ENCODE results near the gene BFSP2.

The BFSP2 gene

GRCh38 chr3:133424937-133425869 lies 25.3 kb downstream of the BFSP2 start:
- no peak for DNase-seq

- no peak for DNase-seq
These were observed 26.0 kb downstream of the BFSP2 start for GRCh38 chr3:133425898-133426297.

- DNase-seq, result no peak
These were observed 26.9 kb downstream of the BFSP2 start for GRCh38 chr3:133426721-133427120.

GRCh38 chr3:133428552-133428951 lies 28.7 kb downstream of the BFSP2 start:
- DNase-seq, result no peak

- no peak for DNase-seq
These were observed 29.2 kb downstream of the BFSP2 start for GRCh38 chr3:133429063-133429462.

DNA sequence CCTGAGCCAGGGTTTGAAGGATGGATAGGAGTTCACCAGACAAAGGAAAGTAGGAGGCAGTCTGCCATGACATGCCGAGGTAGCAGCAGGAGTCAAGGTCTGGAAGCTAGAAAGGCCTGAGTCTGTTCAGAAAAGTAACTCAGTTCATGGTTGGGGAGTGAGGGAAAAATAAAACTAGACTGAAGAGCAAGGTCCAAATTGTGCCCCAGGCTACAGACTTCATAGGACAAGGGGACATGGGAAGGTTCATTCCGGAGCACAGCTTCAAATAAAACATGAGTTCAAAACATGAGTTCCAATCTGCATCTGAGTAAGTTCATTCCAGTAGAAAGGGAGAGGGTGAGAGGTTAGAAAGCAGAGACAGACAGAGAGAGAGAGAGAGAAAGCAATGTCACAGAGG lies 39.7 kb downstream of the BFSP2 start:
- no peak for DNase-seq

- DNase-seq, result no peak
These were observed 40.8 kb downstream of the BFSP2 start for GRCh38 chr3:133440652-133441051.

DNA sequence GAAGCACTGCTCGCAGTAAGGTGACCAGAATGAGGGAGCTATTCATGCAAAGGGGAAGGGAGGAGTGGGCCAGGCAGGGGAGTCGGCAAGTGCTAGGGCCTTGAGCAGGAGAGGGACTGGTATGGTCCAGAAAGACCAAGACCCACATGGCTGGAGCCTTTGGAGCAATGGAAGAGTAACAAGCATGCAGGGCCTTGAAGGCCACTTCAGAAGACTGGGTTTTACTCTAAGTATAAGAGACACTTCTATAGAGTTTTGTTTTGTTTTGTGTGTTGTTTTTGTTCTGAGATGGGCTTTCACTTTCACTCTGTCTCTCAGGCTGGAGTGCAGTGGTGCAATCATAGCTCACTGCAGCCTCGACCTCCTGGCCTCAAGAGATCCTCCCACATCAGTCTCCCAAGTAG lies 42.0 kb downstream of the BFSP2 start:
- no peak for DNase-seq

DNA sequence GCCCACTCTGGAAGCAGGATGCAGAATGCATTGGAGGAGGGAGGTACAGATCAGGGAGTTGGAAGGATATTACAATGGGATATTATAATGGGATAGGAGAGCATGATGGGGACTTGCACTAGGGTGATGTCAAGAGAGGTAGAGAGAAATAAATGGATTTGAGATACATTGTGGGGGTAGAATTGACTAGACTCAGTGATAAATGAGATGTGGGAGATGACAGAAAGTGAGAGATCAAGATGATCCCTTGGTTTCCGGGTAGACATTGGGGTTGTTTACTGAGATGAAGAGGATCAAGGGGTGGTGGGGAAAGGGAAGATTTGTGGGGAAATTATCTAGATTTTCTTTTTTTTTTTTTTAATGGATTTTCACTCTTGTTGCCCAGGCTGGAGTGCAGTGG lies 42.7 kb downstream of the BFSP2 start:
- no peak for DNase-seq

- no peak for DNase-seq
These were observed 44.0 kb downstream of the BFSP2 start for GRCh38 chr3:133443649-133444422.

- DNase-seq, result no peak
These were observed 44.5 kb downstream of the BFSP2 start for GRCh38 chr3:133444423-133444774.

- no peak for DNase-seq
These were observed 45.3 kb downstream of the BFSP2 start for GRCh38 chr3:133445108-133445507.

DNA sequence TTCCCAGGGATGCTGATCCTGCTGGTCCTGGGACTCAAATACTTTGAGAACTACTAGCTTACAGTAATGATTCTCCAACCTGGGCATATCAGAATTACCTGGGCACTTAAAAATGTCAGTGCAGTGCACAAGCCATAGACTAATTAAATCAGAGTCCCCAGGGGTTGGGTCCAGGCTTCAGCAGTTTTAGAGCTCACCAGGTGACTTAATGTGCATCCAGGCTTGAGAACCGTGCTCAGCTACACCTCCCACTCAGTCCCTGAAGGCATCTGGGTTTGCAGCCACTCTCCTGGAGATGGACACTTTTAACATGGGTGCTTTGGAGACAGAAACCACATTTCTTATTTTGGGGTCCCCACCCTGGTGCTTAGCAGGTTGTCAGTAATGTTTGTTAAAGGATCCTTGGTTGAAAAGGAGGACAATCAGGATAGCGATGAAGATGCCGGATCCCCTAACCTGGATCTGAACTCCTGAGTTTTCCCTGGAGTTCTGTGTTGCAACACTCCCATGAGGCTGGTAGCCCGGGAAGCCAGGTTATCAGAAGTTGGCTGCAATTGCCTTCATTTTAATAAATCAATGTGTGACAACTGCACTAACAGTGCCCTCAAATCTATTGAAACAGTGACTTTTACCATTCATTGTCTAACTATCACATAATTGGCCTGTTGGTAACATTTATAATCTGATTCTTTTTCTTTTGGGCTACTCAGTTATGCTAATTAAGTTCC lies 48.1 kb downstream of the BFSP2 start:
- no peak for DNase-seq

DNA sequence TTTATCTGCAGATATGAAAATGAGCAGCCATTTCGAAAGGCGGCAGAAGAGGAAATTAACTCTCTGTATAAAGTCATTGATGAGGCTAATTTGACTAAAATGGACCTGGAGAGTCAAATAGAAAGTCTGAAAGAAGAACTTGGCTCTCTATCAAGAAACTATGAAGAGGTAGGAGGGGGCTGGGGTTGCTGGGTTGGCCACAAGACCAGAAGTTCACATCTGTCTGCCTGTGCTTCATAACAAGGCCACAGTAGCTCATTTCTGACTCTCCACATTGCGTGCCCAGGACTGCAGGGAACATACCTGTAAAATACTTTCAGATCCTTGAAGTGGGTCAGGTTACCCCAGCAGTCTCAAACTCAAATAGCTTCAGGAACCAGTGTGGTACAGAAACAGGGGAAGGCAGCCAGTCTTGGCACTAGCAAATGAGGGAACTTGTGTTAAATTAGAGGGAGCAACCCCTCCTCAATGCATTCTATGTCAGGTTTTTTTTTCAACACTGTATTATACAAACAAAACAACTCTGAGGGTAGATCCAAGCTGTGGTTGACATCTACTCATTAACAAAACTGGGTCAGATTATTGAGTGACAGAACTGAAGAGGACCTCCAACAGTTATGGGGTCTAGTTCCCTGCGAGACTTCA lies 48.7 kb downstream of the BFSP2 start:
- DNase-seq, result peak; percentile 64

DNA sequence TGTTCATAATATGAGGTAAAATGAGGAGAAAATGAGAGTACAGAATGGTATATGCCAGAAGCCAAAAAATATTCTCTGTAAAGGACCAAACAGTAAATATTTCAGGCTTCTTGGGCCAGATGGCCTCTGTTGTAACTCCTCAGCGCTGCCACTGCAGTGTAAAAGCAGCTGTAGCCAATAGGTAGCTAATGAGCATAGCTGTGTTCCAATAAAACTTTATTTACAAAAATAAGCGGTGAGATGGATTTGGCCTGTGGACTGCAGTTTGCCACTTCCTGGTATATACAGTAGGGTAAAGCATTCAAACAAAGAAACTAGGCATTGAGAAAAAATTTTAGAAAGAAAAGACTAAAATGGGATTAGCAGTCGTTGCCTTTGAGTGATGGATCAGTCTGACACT lies 51.5 kb downstream of the BFSP2 start:
- DNase-seq, result no peak

GRCh38 chr3:133452641-133453319 lies 52.9 kb downstream of the BFSP2 start:
- no peak for DNase-seq

DNA sequence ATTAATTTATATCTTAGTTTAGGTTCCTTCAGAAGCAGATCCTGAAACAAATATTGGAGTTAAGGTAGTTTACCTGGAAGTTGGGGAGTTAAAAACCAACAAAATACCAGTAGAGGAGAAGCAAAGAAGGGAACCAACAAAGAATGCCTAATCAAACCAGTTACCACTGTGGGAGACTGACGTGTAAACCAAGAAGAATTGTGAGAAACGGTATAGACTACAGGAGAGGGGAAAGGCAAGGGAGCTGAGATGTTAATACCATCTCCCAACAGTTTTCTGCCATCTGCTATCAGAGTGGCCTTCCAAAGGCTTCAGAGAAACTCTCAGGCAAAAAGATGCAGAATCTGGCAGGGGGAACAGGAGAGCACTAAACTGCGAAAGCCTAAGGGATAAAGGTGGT lies 53.5 kb downstream of the BFSP2 start:
- no peak for DNase-seq

GRCh38 chr3:133455281-133455680 lies 55.4 kb downstream of the BFSP2 start:
- no peak for DNase-seq

GRCh38 chr3:133455960-133456359 lies 56.1 kb downstream of the BFSP2 start:
- no peak for DNase-seq

DNA sequence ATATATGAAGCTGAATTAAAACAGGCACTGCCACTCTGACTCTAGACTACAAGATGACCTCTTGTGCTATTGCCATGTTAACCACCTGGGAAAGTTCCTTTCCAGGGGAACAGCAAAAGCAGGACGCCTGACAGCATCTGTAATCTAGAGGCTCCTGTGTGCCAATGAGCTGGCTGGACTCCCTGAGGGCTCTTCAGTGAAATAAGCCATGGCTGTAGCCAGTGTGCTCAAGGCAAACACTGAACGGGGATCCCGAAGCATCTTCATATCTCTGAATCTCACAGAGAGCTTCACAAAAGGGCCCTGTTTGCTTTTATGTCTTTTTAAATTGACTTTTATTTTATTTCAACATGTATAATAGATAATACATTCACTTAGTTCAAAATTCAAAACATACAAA lies 57.2 kb downstream of the BFSP2 start:
- DNase-seq, result no peak

DNA sequence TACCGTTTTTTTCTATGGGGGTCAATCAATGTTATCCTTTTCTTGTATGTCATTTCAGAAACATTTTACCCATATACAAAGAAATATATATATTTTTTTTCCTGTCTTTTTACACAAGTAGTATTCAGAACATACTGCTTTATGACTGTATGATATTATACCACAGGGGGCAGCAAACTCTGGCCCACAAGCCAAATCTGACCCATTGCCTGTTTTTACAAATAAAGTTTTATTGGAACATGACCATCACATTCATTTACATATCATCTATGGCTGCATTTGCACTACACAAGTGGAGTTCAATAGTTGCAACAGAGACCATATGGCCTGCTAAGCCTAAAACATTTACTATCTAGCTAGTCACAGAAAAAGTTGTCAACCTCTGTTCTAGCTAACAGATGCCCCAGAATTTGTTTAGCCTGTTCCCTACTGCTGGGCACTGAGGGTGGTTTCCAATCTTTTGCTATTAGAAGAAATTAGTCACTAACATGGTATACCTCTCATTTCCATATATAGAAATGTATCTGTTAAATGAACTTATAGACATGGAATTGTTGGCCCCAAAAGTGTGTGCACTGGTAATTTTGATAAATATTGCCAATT lies 57.7 kb downstream of the BFSP2 start:
- DNase-seq, result no peak

DNA sequence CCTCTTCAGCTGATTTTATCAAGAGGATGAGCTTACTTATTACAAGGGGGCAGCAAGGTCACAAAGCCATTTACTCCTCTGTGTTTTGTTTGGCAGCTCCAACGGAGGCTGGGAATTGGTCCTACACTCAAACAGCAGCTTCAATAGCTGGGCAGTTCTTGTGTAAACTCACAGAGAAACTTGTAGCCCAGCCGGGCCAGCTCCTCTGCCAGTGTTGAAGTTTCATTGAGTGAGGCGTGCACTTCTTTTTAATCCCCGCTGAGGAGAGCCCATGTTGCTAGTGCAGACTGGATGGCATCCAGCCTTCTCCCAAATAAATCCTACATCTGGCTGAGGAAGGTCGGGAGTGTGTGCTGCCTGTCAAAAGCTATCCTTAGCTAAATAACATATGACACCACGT lies 59.5 kb downstream of the BFSP2 start:
- DNase-seq, result no peak

All from activated naive CD4-positive, alpha-beta T cell treated with Interleukin-2 at 50 U/mL for 16 hours (primary cell).